GM13977 (cell line): ENCODE measurements around the gene CFL2.

Experiments used
- DNase-seq: peaks from one replicate; pipeline ENCODE4 v3.0.0; 2012; ENCODE audit warnings: low spot score
- CTCF ChIP-seq: IDR thresholded peaks from 2 replicates; pipeline ENCODE4 v1.5.1; 2012; ENCODE audit warnings: mild to moderate bottlenecking, control low read depth; ENCODE audit not compliant: insufficient read depth; ENCODE audit errors: extremely low read depth, missing control alignments
- in situ Hi-C: fragments of 300-500 bp; cut with MboI; formaldehyde crosslinking; loops from one replicate; pipeline ENCODE4 v1.12.0; 2022; ENCODE audit warnings: low sequenced_read_pairs, low pct_unique_long_range_greater_than_20kb, mixed read lengths, inconsistent platforms; ENCODE audit not compliant: unreplicated experiment

The CFL2 gene

GRCh38 chr14:34688470-34689206 lies 25.8 kb downstream of the CFL2 start:
- TF ChIP-seq CTCF: no peak
- in situ Hi-C loops: no loop called here
- DNase-seq: no peak

GRCh38 chr14:34685819-34686428 lies 28.5 kb downstream of the CFL2 start:
- DNase-seq: no peak
- no peak for TF ChIP-seq CTCF

GRCh38 chr14:34684578-34684977 lies 29.8 kb downstream of the CFL2 start:
- in situ Hi-C loops: no loop called here
- DNase-seq: no peak
- TF ChIP-seq CTCF: no peak

More at GRCh38 chr14:34685819-34686428, 28.5 kb downstream of the CFL2 start:
- in situ Hi-C loops: no loop called here

- no peak for TF ChIP-seq CTCF
- in situ Hi-C loops: no loop called here
- no peak for DNase-seq
Measured at GRCh38 chr14:34682787-34683321, 31.5 kb downstream of the CFL2 start.

- TF ChIP-seq CTCF: no peak
- in situ Hi-C loops: no loop called here
- no peak for DNase-seq
Measured at GRCh38 chr14:34680806-34681479, 33.5 kb downstream of the CFL2 start.

- no peak for TF ChIP-seq CTCF
- in situ Hi-C loops: loop anchor here (10.0 kb wide), 1 partner anchor 46 kb away; no protein-coding TSS in a partner anchor
- no peak for DNase-seq
Measured at GRCh38 chr14:34678735-34679134, 35.7 kb downstream of the CFL2 start.
